Tibial nerve (tissue), 4 donors: ENCODE measurements around the gene DMRTA2.
"Not testable (repeated sequence)": the region's sequence is repeated elsewhere in the genome, so short reads cannot be mapped to it uniquely, and the experiment has no call there.

Source experiments
- EP300 ChIP-seq, 2 donors: sonication (generic); formaldehyde crosslinking; IDR thresholded peaks; one replicate each; pipeline ENCODE4 v1.6.1; 2017; ENCODE audit warnings: antibody characterized with exemption in 2 of 2, mild to moderate bottlenecking in 1 of 2
- POLR2A ChIP-seq, 2 donors: fragments of 450-650 bp; IDR thresholded peaks; one replicate each; pipeline ENCODE4 v1.6.1; 2017; ENCODE audit warnings: antibody characterized with exemption in 2 of 2, mild to moderate bottlenecking in 2 of 2, moderate library complexity in 2 of 2
- TF ChIP-seq, protein P1 (sequence below), 5 experiments: fragments of 200-600 bp in 3 of 5; fragments of 450-650 bp in 2 of 5; sonication (generic) in 3 of 5; IDR thresholded peaks; one replicate each; pipeline ENCODE4 v1.5.1; 2016 to 2019; ENCODE audit warnings: antibody characterized with exemption in 5 of 5, mild to moderate bottlenecking in 3 of 5, moderate library complexity in 2 of 5

DNA sequence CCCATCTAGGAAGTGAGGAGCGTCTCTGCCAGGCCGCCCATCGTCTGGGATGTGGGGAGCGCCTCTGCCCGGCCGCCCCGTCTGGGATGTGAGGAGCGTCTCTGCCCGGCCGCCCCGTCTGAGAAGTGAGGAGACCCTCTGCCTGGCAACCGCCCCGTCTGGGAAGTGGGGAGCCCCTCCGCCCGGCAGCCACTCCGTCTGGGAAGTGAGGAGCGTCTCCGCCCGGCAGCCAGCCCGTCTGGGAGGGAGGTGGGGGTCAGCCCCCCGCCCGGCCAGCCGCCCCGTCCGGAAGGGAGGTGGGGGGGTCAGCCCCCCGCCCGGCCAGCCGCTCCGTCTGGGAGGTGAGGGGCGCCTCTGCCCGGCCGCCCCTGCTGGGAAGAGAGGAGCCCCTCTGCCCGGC, 41.7 kb downstream of the DMRTA2 start:
- TF ChIP-seq, protein P1, sequence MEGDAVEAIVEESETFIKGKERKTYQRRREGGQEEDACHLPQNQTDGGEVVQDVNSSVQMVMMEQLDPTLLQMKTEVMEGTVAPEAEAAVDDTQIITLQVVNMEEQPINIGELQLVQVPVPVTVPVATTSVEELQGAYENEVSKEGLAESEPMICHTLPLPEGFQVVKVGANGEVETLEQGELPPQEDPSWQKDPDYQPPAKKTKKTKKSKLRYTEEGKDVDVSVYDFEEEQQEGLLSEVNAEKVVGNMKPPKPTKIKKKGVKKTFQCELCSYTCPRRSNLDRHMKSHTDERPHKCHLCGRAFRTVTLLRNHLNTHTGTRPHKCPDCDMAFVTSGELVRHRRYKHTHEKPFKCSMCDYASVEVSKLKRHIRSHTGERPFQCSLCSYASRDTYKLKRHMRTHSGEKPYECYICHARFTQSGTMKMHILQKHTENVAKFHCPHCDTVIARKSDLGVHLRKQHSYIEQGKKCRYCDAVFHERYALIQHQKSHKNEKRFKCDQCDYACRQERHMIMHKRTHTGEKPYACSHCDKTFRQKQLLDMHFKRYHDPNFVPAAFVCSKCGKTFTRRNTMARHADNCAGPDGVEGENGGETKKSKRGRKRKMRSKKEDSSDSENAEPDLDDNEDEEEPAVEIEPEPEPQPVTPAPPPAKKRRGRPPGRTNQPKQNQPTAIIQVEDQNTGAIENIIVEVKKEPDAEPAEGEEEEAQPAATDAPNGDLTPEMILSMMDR (IDR thresholded peaks at IDR 0.05): not testable (repeated sequence)
- TF ChIP-seq POLR2A, EP300 (IDR thresholded peaks at IDR 0.05): not testable (repeated sequence)
